PC-3 (cell line): ENCODE data around the gene HNRNPH2.

Source experiments
- CTCF ChIP-seq: fragments of 300-600 bp; sonication (generic); conservative IDR thresholded peaks from 2 replicates; pipeline ENCODE4 v1.5.1; 2017; ENCODE audit warnings: antibody characterized with exemption, low read depth, mild to moderate bottlenecking, low read length
- EZH2phosphoT487 ChIP-seq: fragments of 300-600 bp; sonication (generic); IDR thresholded peaks from 2 replicates; pipeline ENCODE4 v1.6.1; 2018; ENCODE audit warnings: mild to moderate bottlenecking, antibody characterized with exemption, low read length, borderline replicate concordance

- TF ChIP-seq CTCF, result no peak
- no peak for TF ChIP-seq EZH2phosphoT487
These were observed 38.3 kb upstream of the HNRNPH2 start for GRCh38 chrX:101369687-101370086.
